ENCODE results near the gene HNF4A. TPM values are rescaled to one million over a fixed set of nuclear protein-coding genes. Genes with fewer than 3 reads are reported as not detected.

HNF4A gene
- total and polyA plus RNA-seq, 2 of the 13 experiments (the other 11 are each of a cell fraction or from before 2014, with no cell fraction given) = 80.9 to 169 TPM

DNA sequence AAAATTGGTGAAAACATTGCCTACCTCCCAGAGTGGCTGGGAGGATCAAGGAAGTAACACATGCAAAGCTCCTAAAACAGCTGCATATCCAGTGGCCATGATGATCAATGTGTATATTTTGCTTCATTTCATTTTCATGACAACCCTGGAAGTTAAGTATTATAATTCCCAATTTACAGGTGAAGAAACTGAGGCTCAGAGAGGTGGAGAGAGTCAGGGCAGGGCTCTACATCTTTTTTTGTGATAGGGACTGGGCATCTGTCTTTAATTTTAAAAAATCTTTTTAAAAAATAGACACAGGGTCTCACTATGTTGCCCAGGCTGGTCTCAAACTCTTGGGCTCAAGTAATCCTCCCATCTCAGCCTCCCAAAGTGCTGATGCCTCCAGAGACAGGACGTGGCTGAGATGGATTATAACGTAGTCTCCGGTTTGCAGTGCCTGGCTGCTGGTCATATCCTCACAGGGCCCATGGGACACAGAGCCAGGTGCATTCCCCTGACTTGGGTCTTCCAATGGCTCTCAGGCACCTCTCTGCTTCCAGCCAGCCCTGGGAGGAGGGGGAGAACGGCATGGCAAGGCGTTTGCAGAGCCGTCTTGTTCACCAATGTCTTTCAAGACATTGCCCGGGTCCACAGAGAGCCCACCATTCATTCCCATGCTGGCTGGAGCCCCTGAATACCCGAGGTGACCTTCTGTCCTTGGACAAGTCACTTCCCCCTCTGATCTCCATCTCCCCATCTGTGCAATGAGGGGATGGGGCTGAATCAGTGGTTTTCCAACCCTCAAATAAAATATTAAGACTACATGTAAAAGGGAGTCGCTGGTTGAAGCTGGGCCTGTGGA, 38.3 kb downstream of the HNF4A start (continued):
- TF ChIP-seq PCBP2 (optimal IDR thresholded peaks at IDR 0.05; ENCODE audit: low read depth, low read length, poor library complexity, severe bottlenecking) = no peak
- TF ChIP-seq IRF9 (CRISPR knock-in tag; IDR thresholded peaks at IDR 0.05; ENCODE audit: borderline replicate concordance) = no peak
- TF ChIP-seq ZFP62 (CRISPR knock-in tag; IDR thresholded peaks at IDR 0.05) = no peak
- TF ChIP-seq, protein P1, sequence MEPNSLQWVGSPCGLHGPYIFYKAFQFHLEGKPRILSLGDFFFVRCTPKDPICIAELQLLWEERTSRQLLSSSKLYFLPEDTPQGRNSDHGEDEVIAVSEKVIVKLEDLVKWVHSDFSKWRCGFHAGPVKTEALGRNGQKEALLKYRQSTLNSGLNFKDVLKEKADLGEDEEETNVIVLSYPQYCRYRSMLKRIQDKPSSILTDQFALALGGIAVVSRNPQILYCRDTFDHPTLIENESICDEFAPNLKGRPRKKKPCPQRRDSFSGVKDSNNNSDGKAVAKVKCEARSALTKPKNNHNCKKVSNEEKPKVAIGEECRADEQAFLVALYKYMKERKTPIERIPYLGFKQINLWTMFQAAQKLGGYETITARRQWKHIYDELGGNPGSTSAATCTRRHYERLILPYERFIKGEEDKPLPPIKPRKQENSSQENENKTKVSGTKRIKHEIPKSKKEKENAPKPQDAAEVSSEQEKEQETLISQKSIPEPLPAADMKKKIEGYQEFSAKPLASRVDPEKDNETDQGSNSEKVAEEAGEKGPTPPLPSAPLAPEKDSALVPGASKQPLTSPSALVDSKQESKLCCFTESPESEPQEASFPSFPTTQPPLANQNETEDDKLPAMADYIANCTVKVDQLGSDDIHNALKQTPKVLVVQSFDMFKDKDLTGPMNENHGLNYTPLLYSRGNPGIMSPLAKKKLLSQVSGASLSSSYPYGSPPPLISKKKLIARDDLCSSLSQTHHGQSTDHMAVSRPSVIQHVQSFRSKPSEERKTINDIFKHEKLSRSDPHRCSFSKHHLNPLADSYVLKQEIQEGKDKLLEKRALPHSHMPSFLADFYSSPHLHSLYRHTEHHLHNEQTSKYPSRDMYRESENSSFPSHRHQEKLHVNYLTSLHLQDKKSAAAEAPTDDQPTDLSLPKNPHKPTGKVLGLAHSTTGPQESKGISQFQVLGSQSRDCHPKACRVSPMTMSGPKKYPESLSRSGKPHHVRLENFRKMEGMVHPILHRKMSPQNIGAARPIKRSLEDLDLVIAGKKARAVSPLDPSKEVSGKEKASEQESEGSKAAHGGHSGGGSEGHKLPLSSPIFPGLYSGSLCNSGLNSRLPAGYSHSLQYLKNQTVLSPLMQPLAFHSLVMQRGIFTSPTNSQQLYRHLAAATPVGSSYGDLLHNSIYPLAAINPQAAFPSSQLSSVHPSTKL (CRISPR knock-in tag; IDR thresholded peaks at IDR 0.05) = no peak
- no peak for TF ChIP-seq ISX (CRISPR knock-in tag; conservative IDR thresholded peaks at IDR 0.05)
- TF ChIP-seq PRDM15 (CRISPR knock-in tag; IDR thresholded peaks at IDR 0.05) = no peak
- TF ChIP-seq ZNF326 (CRISPR knock-in tag; IDR thresholded peaks at IDR 0.05; ENCODE audit: borderline replicate concordance) = no peak
- no peak for TF ChIP-seq JUN (CRISPR knock-in tag; IDR thresholded peaks at IDR 0.05)
- peak; percentile 16; the same call in 1 of the 2 replicates for TF ChIP-seq KAT7 (CRISPR knock-in tag; IDR thresholded peaks at IDR 0.05; ENCODE audit: borderline replicate concordance)
- TF ChIP-seq NFRKB (IDR thresholded peaks at IDR 0.05) = no peak
- TF ChIP-seq PRMT3 (CRISPR knock-in tag; IDR thresholded peaks at IDR 0.05; ENCODE audit: borderline replicate concordance, low read depth) = no peak
- TF ChIP-seq, protein P2, sequence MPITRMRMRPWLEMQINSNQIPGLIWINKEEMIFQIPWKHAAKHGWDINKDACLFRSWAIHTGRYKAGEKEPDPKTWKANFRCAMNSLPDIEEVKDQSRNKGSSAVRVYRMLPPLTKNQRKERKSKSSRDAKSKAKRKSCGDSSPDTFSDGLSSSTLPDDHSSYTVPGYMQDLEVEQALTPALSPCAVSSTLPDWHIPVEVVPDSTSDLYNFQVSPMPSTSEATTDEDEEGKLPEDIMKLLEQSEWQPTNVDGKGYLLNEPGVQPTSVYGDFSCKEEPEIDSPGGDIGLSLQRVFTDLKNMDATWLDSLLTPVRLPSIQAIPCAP (CRISPR knock-in tag; IDR thresholded peaks at IDR 0.05; ENCODE audit: low read depth) = 0 out of 2 replicates have a peak, but pooled peaks have one; percentile 48
- TF ChIP-seq, protein P3, sequence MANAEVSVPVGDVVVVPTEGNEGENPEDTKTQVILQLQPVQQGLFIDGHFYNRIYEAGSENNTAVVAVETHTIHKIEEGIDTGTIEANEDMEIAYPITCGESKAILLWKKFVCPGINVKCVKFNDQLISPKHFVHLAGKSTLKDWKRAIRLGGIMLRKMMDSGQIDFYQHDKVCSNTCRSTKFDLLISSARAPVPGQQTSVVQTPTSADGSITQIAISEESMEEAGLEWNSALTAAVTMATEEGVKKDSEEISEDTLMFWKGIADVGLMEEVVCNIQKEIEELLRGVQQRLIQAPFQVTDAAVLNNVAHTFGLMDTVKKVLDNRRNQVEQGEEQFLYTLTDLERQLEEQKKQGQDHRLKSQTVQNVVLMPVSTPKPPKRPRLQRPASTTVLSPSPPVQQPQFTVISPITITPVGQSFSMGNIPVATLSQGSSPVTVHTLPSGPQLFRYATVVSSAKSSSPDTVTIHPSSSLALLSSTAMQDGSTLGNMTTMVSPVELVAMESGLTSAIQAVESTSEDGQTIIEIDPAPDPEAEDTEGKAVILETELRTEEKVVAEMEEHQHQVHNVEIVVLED (CRISPR knock-in tag; IDR thresholded peaks at IDR 0.05; ENCODE audit: borderline replicate concordance) = 0 out of 2 replicates have a peak, but pooled peaks have one; percentile 19
- TF ChIP-seq SMAD1 (CRISPR knock-in tag; IDR thresholded peaks at IDR 0.05; ENCODE audit: borderline replicate concordance, low read depth) = 0 out of 2 replicates have a peak, but pooled peaks have one; percentile 14
- TF ChIP-seq ZNF878 (CRISPR knock-in tag; IDR thresholded peaks at IDR 0.05) = no peak
- no peak for TF ChIP-seq ZNF331 (CRISPR knock-in tag; IDR thresholded peaks at IDR 0.05)
- TF ChIP-seq MIER3 (CRISPR knock-in tag; IDR thresholded peaks at IDR 0.05; ENCODE audit: borderline replicate concordance) = no peak
